Left ventricle myocardium inferior (tissue), 1 donor: ENCODE measurements around the gene DISP1. TPM values are rescaled to one million over a fixed set of nuclear protein-coding genes. Genes with fewer than 3 reads are reported as not detected.

ENCODE experiments used
- DNase-seq: peaks from one replicate; pipeline ENCODE4 v3.0.0-alpha.2; 2020
- H3K27ac ChIP-seq: fragments of 200-600 bp; replicated peaks from 2 replicates; pipeline ENCODE4 v1.8.0; 2021
- H3K27me3 ChIP-seq: fragments of 200-600 bp; 2 replicates; pipeline ENCODE4 v1.8.0; 2021; ENCODE audit warnings: low read depth
- H3K36me3 ChIP-seq: fragments of 200-600 bp; 2 replicates; pipeline ENCODE4 v1.8.0; 2021
- H3K4me1 ChIP-seq: fragments of 200-600 bp; 2 replicates; pipeline ENCODE4 v1.8.0; 2021
- H3K4me3 ChIP-seq: fragments of 200-600 bp; 2 replicates; pipeline ENCODE4 v1.8.0; 2021; ENCODE audit warnings: mild to moderate bottlenecking, moderate library complexity
- H3K9me3 ChIP-seq: fragments of 200-600 bp; replicated peaks from 2 replicates; pipeline ENCODE4 v1.8.0; 2021
- intact Hi-C: fragments of 100-400 bp; cut with micrococcal nuclease; formaldehyde crosslinking; loops from one replicate; pipeline ENCODE4 v1.11.0; 2022
- total RNA-seq: library from RNA; stranded (reverse); fragmentation: NEBNext Ultra II Directional; extraction: Animal tissue kit (Norgen Biotek cat#: 25700); gene quantifications from one replicate; pipeline ENCODE4 v1.2.1, GENCODE V29; 2021
- TF ChIP-seq, protein P1 (sequence below): fragments of 200-600 bp; IDR thresholded peaks from 2 replicates; pipeline ENCODE4 v1.8.0; 2021; ENCODE audit warnings: antibody characterized with exemption, mild to moderate bottlenecking, borderline replicate concordance
- donor health status: DM: no; HTN: yes; CAD: no; lungs with severe emphysema.

Gene DISP1
- total RNA-seq, 1 donor from 2014 or later = 3.4 TPM

DNA sequence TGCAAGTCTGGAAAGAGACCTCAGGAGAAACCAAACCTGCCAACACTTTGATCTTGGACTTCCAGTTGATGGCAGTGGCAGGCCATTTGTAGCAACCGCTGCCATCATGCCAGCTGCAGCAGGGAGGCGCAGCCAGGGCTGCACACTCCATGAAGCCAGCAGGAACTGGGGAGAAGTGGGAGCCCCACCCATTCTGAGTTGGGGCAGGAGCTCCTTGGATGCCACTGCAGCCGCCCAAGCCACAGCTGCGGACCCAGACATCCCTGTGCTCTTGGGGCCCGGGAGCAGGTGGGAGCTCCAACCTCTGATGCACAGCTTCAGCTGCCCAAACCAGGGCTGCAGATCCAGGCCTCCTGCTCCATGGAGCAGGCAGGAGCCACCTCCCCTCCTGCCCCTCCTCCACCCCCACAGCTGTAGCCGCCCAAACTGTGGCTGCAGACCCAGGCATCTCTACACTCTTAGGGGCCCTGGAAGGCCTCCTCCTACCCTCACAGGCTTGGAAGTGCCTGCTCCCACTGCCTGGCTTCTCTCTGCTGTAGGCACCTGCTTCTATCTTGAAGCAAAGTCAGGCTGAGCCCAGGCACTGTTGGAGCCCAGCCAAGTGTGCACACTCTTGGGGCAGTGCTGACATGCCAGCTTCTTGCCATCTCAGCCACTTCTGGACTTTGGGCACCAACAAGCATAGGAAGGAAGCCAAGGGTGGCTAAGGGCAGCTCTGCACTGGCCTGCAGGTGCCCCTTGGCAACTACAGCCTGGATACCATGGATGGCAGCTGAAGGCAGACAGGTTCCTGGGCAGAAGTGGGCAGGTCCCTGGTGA lies 20.0 kb upstream of the DISP1 start:
- no peak overlapping the region for H3K27ac ChIP-seq
- DNase-seq = no peak
- TF ChIP-seq, protein P1, sequence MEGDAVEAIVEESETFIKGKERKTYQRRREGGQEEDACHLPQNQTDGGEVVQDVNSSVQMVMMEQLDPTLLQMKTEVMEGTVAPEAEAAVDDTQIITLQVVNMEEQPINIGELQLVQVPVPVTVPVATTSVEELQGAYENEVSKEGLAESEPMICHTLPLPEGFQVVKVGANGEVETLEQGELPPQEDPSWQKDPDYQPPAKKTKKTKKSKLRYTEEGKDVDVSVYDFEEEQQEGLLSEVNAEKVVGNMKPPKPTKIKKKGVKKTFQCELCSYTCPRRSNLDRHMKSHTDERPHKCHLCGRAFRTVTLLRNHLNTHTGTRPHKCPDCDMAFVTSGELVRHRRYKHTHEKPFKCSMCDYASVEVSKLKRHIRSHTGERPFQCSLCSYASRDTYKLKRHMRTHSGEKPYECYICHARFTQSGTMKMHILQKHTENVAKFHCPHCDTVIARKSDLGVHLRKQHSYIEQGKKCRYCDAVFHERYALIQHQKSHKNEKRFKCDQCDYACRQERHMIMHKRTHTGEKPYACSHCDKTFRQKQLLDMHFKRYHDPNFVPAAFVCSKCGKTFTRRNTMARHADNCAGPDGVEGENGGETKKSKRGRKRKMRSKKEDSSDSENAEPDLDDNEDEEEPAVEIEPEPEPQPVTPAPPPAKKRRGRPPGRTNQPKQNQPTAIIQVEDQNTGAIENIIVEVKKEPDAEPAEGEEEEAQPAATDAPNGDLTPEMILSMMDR = no peak
- no peaks in the 10 kb centered on the region for H3K36me3 ChIP-seq
- intact Hi-C loops = loop anchor here (5.0 kb wide), 1 partner anchor 287 kb away; no protein-coding TSS in a partner anchor
- peaks cover 5% of the 10 kb centered on the region for H3K4me1 ChIP-seq
- no peaks in the 10 kb centered on the region for H3K9me3 ChIP-seq
- no peak overlapping the region for H3K4me3 ChIP-seq
- no peaks in the 10 kb centered on the region for H3K27me3 ChIP-seq

DNA sequence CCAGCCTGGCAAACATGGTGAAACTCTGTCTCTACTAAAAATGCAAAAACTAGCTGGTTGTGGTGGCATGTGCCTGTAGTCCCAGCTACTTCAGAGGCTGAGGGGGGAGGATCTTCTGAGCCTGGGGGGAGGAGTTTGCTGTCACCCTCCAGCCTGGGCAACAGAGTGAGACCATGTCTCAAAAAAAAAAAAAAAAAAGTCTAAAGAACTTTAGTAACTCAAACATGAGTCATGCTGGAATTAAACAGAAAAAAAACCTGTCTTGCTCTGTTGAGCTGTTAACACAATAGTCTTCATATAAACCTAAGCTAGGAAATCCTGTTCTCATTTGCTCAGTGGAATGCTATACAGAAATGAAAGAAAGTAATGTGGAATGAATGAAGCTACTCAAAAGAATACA lies 16.7 kb upstream of the DISP1 start:
- H3K4me3 ChIP-seq = no peak overlapping the region
- peaks cover 5% of the 10 kb centered on the region for H3K4me1 ChIP-seq
- H3K36me3 ChIP-seq = no peaks in the 10 kb centered on the region
- no peak overlapping the region for H3K27ac ChIP-seq
- no peaks in the 10 kb centered on the region for H3K27me3 ChIP-seq
- TF ChIP-seq, protein P1 = no peak
- no peak for DNase-seq
- H3K9me3 ChIP-seq = no peaks in the 10 kb centered on the region
- intact Hi-C loops = no loop called here

DNA sequence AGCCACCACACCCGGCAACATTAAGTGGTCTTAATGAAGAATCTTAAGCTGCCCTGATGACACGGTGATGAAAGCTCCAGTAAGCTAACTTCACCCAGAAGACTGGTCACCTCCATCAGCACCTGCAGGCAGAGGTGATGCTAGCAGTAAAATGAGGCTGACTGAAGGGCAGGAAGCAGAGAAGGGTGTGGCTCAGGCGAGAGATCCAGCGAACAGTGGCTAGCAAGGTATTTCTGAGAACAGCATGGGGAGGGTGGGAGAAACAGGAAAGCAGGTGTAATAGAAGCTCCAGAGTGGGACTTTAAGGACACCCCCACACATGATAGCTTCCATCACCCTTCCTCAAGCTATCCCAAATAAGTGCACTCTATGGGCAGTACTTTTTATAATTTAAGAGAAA lies 15.9 kb upstream of the DISP1 start:
- H3K4me3 ChIP-seq = no peak overlapping the region
- intact Hi-C loops = no loop called here
- DNase-seq = no peak

DNA sequence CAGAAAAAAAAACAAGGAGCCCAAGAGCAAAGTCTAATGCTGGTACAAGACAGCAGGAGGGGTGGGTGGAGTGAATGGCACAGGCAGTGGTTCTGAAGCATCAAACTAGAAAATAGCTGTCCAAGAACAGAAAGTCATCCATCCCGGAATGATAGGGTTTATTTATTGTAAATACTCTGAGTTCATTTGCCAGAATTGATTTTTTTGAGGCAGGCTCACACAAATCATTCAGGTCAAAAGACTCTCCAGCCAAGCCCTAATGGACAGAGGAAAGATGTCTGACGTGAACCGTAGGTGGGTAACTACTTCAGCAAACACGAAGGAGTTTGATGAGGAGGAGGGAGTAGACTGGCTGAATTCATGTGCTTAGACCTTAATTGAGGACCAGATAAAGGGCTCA lies 13.8 kb upstream of the DISP1 start:
- Histone ChIP-seq H3K9me3 (no peaks in the 10 kb centered on the region), H3K36me3 (no peaks in the 10 kb centered on the region), H3K27me3 (no peaks in the 10 kb centered on the region), H3K4me3 (no peak overlapping the region), H3K27ac (no peak overlapping the region), H3K4me1 (no peaks in the 10 kb centered on the region)
- TF ChIP-seq, protein P1 = no peak
- intact Hi-C loops = no loop called here
- DNase-seq = no peak

More for the DNA sequence above, 15.9 kb upstream of the DISP1 start:
- peaks cover 3% of the 10 kb centered on the region for H3K4me1 ChIP-seq
- TF ChIP-seq, protein P1 = no peak
- no peaks in the 10 kb centered on the region for H3K9me3 ChIP-seq
- H3K27ac ChIP-seq = no peak overlapping the region
- H3K27me3 ChIP-seq = no peaks in the 10 kb centered on the region
- H3K36me3 ChIP-seq = no peaks in the 10 kb centered on the region

DNA sequence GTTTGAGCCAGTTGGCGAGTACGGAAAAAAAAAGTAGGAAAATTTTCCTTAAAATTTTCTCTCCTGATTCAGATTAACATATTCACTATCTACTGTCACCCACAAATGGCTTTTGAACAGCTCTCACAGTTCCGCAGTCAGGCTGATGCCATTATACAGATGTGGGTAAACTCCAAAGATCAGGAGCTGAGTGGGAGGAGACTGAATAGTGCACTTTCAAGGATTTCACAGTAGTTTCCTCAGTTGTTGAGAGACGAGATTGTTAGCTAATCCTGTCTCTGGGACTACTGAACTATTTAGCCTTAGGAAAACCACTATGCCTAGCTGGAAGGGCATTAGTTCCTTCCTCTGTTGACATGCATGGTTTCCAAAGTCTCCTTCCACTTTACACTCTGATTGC lies 3.2 kb upstream of the DISP1 start:
- Histone ChIP-seq H3K4me3 (no peak overlapping the region), H3K9me3 (no peaks in the 10 kb centered on the region), H3K27me3 (no peaks in the 10 kb centered on the region), H3K36me3 (no peaks in the 10 kb centered on the region), H3K27ac (no peak overlapping the region), H3K4me1 (peaks cover 19% of the 10 kb centered on the region)
- TF ChIP-seq, protein P1 = no peak
- DNase-seq = no peak
- intact Hi-C loops = no loop called here
